ENCODE data around the gene LMCD1. TPM values are rescaled to one million over a fixed set of nuclear protein-coding genes. Genes with fewer than 3 reads are reported as not detected.

LMCD1 gene
- total RNA-seq, 2 experiments from 2014 or later: 2.1 to 2.2 TPM

- H3K9me3 Mint-ChIP-seq: no peaks in the 10 kb centered on the region
- H3K4me1 Mint-ChIP-seq (ENCODE audit: low read depth): peaks cover under 1% of the 10 kb centered on the region
- no peak overlapping the region for H3K27ac Mint-ChIP-seq
- intact Hi-C loops (cut with micrococcal nuclease): no loop called here
- CTCF ChIA-PET: no interaction called here
- ATAC-seq (no peak), DNase-seq (no peak)
- H3K4me3 Mint-ChIP-seq: no peak overlapping the region
- TF ChIP-seq, protein P1, sequence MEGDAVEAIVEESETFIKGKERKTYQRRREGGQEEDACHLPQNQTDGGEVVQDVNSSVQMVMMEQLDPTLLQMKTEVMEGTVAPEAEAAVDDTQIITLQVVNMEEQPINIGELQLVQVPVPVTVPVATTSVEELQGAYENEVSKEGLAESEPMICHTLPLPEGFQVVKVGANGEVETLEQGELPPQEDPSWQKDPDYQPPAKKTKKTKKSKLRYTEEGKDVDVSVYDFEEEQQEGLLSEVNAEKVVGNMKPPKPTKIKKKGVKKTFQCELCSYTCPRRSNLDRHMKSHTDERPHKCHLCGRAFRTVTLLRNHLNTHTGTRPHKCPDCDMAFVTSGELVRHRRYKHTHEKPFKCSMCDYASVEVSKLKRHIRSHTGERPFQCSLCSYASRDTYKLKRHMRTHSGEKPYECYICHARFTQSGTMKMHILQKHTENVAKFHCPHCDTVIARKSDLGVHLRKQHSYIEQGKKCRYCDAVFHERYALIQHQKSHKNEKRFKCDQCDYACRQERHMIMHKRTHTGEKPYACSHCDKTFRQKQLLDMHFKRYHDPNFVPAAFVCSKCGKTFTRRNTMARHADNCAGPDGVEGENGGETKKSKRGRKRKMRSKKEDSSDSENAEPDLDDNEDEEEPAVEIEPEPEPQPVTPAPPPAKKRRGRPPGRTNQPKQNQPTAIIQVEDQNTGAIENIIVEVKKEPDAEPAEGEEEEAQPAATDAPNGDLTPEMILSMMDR (IDR thresholded peaks at IDR 0.05): no peak
- peaks cover 2% of the 10 kb centered on the region for H3K27me3 Mint-ChIP-seq
- H3K36me3 Mint-ChIP-seq (ENCODE audit: low read depth): no peaks in the 10 kb centered on the region
- POLR2A ChIA-PET: no interaction called here
Observed at GRCh38 chr3:8565376-8565775, 63.8 kb downstream of the LMCD1 start.

- Mint-ChIP-seq H3K27me3 (peaks cover 4% of the 10 kb centered on the region), H3K9me3 (no peaks in the 10 kb centered on the region), H3K36me3 (ENCODE audit: low read depth) (no peaks in the 10 kb centered on the region), H3K4me3 (no peak overlapping the region), H3K4me1 (ENCODE audit: low read depth) (peaks cover 14% of the 10 kb centered on the region), H3K27ac (no peak overlapping the region)
- CTCF ChIA-PET: no interaction called here
- POLR2A ChIA-PET: no interaction called here
- intact Hi-C loops (cut with micrococcal nuclease): no loop called here
- DNase-seq: no peak
- TF ChIP-seq, protein P1 (IDR thresholded peaks at IDR 0.05): no peak
- ATAC-seq: no peak
Observed at GRCh38 chr3:8567784-8568575, 66.4 kb downstream of the LMCD1 start.

GRCh38 chr3:8571256-8571655, 69.6 kb downstream of the LMCD1 start:
- intact Hi-C loops (cut with micrococcal nuclease): no loop called here
- no peak overlapping the region for H3K4me3 Mint-ChIP-seq
- H3K27me3 Mint-ChIP-seq: peaks cover 4% of the 10 kb centered on the region
- no peaks in the 10 kb centered on the region for H3K9me3 Mint-ChIP-seq
- DNase-seq (peak; percentile 11), ATAC-seq (no peak)
- no peaks in the 10 kb centered on the region for H3K36me3 Mint-ChIP-seq (ENCODE audit: low read depth)
- no peak overlapping the region for H3K27ac Mint-ChIP-seq
- POLR2A ChIA-PET: no interaction called here
- TF ChIP-seq, protein P1 (IDR thresholded peaks at IDR 0.05): no peak
- peaks cover 14% of the 10 kb centered on the region for H3K4me1 Mint-ChIP-seq (ENCODE audit: low read depth)
- CTCF ChIA-PET: no interaction called here

- Mint-ChIP-seq H3K27me3 (peaks cover 4% of the 10 kb centered on the region), H3K4me3 (no peak overlapping the region), H3K36me3 (ENCODE audit: low read depth) (no peaks in the 10 kb centered on the region), H3K4me1 (ENCODE audit: low read depth) (peaks cover 14% of the 10 kb centered on the region), H3K27ac (no peak overlapping the region), H3K9me3 (no peaks in the 10 kb centered on the region)
- CTCF ChIA-PET: no interaction called here
- ATAC-seq (no peak), DNase-seq (no peak)
- intact Hi-C loops (cut with micrococcal nuclease): no loop called here
- TF ChIP-seq, protein P1 (IDR thresholded peaks at IDR 0.05): no peak
- POLR2A ChIA-PET: no interaction called here
Observed at GRCh38 chr3:8573342-8573926, 71.8 kb downstream of the LMCD1 start.

DNA sequence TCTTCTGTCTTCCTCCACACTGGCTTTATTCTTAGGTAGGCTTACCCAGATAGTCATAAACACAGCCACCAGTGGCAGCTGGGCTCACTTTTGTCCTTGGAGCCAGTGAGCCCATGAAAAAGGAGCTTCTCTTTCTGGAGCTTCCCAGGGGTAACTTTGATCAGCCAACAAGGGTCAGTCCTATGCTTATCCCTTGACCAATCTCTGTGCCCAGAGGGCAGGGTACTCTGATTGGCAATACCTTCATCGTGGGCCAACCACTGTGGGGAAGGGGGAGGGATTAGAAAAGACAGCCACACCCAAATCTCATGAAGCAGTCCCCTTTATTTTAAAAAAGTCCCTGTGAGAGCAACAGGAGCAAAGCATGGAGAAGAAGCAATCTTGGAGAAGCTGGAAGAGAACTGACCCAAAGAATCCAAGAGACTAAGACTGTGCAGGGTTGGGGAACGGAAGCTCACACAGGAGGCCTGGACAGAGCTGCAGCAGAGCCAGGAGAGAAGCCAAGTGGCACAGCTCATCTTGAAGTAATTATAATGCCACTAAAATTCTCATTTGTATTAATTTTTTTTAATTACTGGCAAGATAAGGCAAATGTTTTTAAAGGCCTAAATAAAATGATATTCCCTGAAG, 72.5 kb downstream of the LMCD1 start:
- no peak for DNase-seq
- CTCF ChIA-PET: no interaction called here
- peaks cover 4% of the 10 kb centered on the region for H3K27me3 Mint-ChIP-seq
- no peak overlapping the region for H3K27ac Mint-ChIP-seq
- TF ChIP-seq, protein P1 (IDR thresholded peaks at IDR 0.05): no peak
- no peak overlapping the region for H3K4me3 Mint-ChIP-seq
- H3K9me3 Mint-ChIP-seq: no peaks in the 10 kb centered on the region
- H3K36me3 Mint-ChIP-seq (ENCODE audit: low read depth): no peaks in the 10 kb centered on the region
- peaks cover 14% of the 10 kb centered on the region for H3K4me1 Mint-ChIP-seq (ENCODE audit: low read depth)
- no peak for ATAC-seq
- intact Hi-C loops (cut with micrococcal nuclease): no loop called here
- POLR2A ChIA-PET: no interaction called here
